NCI-H2171 (cell line): ENCODE results near the gene PSAPL1.

Source experiments
- DNase-seq: peaks from one replicate; lab custom pipeline; 2025; lab: John Stamatoyannopoulos, UW

PSAPL1 gene

GRCh38 chr4:7381890-7382633, 52.7 kb downstream of the PSAPL1 start:
- no peak for DNase-seq

GRCh38 chr4:7381221-7381889, 53.4 kb downstream of the PSAPL1 start:
- no peak for DNase-seq
